HG02571 (cell line): Measurements from ENCODE around the gene IL9.

Experiments
- ATAC-seq: cut with Tn5 transposase; IDR thresholded peaks from one replicate; pipeline ENCODE4 v1.9.1; 2021; ENCODE audit warnings: mild to moderate bottlenecking, moderate library complexity; ENCODE audit not compliant: unreplicated experiment

The IL9 gene

DNA sequence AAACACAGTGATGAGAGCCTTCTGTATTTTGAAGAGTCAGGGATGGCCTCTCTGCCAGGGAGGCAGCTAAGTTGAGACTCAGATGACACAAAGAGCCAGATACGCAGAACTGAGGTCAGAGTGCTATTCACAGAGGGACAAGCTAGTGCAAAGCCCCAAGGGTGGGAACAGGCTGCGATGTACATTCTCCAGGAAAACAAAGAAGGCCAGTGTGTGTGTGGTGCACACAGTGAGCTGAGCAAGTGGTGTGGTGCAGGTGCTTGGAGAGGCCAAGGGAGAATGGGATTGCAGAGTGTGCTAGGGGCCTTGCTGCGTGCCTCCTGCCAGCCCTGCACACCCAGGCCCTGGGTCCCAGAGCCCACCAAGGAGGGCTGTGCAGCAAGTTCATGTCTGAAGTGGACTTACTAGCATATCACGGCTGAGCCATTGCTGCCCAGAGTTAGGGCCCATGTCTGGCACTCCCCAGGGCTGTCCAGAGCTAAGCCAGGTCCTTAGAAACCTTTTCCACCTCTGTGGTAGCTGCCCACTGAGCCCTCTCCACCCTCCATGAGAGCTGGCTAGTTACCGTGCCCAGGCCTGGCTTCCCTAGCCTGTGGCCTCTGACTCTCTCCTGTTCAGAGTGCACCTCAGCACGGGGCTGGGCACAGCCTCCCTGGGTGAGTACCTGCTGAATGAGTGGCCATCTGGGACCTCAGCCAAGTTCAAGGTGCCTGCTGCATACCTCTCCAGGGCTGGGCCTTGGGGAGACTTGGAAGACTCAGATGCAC lies 51.9 kb downstream of the IL9 start:
- no peak for ATAC-seq

DNA sequence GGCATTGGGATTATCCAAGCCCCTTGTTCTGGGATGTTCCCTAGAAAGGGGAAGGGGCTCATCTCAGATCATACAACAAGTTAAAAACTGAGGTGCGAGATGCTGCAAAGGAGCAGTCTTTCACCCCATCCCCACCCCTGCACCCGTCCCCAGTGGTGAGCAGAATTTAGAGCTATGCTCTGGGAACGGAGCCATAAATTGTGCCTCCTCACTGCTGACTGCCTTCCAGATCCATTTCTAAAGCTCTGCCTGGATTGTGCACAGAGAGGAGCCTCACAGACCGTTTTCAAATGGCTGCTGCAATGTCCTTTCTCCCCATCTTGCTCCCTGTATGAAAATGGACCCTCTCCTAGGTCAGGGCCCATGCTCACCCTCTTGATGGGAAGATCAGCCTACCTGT lies 52.9 kb downstream of the IL9 start:
- no peak for ATAC-seq
